RPMI7951 (cell line): ENCODE data around the gene ADGRV1. TPM values are rescaled to one million over a fixed set of nuclear protein-coding genes. Genes with fewer than 3 reads are reported as not detected.
"Not testable (repeated sequence)": the region's sequence is repeated elsewhere in the genome, so short reads cannot be mapped to it uniquely, and the experiment has no call there.

Experiments
- DNase-seq: peaks from one replicate; pipeline ENCODE4 v3.0.0-alpha.2; 2012; ENCODE audit warnings: low read depth
- total RNA-seq: library from RNA; depleted of rRNA; stranded (reverse); fragments of >200 nt; shearing (Covaris generic); gene quantifications from 2 replicates; pipeline ENCODE4 v1.2.3, GENCODE V29; 2014

The ADGRV1 gene
- total RNA-seq, 1 experiment from 2014 or later = 0.84 TPM

- DNase-seq = no peak
These were observed 8.8 kb upstream of the ADGRV1 start for GRCh38 chr5:90549729-90550275.

GRCh38 chr5:90550963-90551362, 7.6 kb upstream of the ADGRV1 start:
- no peak for DNase-seq

- no peak for DNase-seq
These were observed 7.2 kb upstream of the ADGRV1 start for GRCh38 chr5:90551376-90551775.

GRCh38 chr5:90553711-90554110, 4.9 kb upstream of the ADGRV1 start:
- DNase-seq = no peak

- DNase-seq = no peak
These were observed 4.1 kb upstream of the ADGRV1 start for GRCh38 chr5:90554358-90555006.

GRCh38 chr5:90555666-90556065, 2.9 kb upstream of the ADGRV1 start:
- no peak for DNase-seq

GRCh38 chr5:90557391-90557790, 1.2 kb upstream of the ADGRV1 start:
- DNase-seq = no peak

- DNase-seq = no peak
These were observed 726 bp upstream of the ADGRV1 start for GRCh38 chr5:90557871-90558270.

- no peak for DNase-seq
These were observed 2.2 kb downstream of the ADGRV1 start for GRCh38 chr5:90560771-90561170.

- no peak for DNase-seq
These were observed 3.2 kb downstream of the ADGRV1 start for GRCh38 chr5:90561766-90562165.

- no peak for DNase-seq
These were observed 3.7 kb downstream of the ADGRV1 start for GRCh38 chr5:90562341-90562740.

GRCh38 chr5:90563108-90563507, 4.5 kb downstream of the ADGRV1 start:
- no peak for DNase-seq

- DNase-seq = no peak
These were observed 6.9 kb downstream of the ADGRV1 start for GRCh38 chr5:90565491-90565890.

GRCh38 chr5:90569084-90569483, 10.5 kb downstream of the ADGRV1 start:
- no peak for DNase-seq

- no peak for DNase-seq
These were observed 11.4 kb downstream of the ADGRV1 start for GRCh38 chr5:90570034-90570433.

GRCh38 chr5:90571147-90571773, 12.7 kb downstream of the ADGRV1 start:
- no peak for DNase-seq

GRCh38 chr5:90575712-90576111, 17.1 kb downstream of the ADGRV1 start:
- no peak for DNase-seq

GRCh38 chr5:90576566-90576965, 18.0 kb downstream of the ADGRV1 start:
- not testable (repeated sequence) for DNase-seq

- not testable (repeated sequence) for DNase-seq
These were observed 21.3 kb downstream of the ADGRV1 start for GRCh38 chr5:90579905-90580304.

- DNase-seq = no peak
These were observed 23.4 kb downstream of the ADGRV1 start for GRCh38 chr5:90581956-90582355.

- DNase-seq = no peak
These were observed 26.9 kb downstream of the ADGRV1 start for GRCh38 chr5:90585337-90585986.

GRCh38 chr5:90586469-90586868, 27.9 kb downstream of the ADGRV1 start:
- no peak for DNase-seq

- no peak for DNase-seq
These were observed 31.6 kb downstream of the ADGRV1 start for GRCh38 chr5:90590170-90590569.
